Limb (tissue), 2 donors: Measurements from ENCODE around the gene ADAMTS2.
"Not testable (repeated sequence)": the region's sequence is repeated elsewhere in the genome, so short reads cannot be mapped to it uniquely, and the experiment has no call there.

Experiments
- DNase-seq, 2 donors: peaks; one replicate each; pipeline ENCODE4 v3.0.0-alpha.2; 2016; ENCODE audit errors: extremely low spot score in 2 of 2

The ADAMTS2 gene

DNA sequence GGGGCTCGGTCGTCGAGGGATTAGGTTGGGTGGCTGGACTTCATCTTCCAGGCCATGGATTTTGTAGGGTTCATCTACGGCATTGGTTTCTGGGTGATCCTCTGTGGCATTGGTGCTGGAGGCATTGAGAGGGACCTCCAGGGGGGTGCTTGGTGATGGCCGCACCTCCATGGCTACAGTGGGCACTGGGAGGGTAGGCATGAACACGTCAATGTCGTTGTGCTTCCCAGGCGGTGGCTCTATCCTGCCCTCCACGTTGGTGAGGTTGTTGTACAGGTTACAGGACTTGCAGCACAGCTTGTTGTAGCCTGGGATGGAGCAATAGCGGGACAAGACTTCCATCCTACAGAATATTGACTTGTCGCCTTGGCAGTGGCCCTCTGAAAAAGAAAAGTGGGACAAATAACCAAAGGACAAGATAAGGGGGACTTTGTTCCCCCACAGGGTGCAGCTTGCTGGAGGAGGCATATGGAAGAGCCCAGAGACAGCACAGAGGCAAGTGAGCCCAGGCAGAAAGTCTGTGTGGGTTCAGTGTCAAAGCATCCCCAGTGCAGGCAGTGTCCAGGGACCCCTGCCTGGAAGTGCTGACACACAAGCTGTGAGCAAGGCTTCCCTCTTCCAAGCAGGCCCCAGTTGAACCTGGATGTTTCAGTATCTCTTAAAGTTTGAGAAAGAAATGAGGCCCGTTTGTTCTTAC, 231.2 kb downstream of the ADAMTS2 start:
- DNase-seq, result no peak

GRCh38 chr5:179113143-179113530, 232.1 kb downstream of the ADAMTS2 start:
- no peak for DNase-seq

DNA sequence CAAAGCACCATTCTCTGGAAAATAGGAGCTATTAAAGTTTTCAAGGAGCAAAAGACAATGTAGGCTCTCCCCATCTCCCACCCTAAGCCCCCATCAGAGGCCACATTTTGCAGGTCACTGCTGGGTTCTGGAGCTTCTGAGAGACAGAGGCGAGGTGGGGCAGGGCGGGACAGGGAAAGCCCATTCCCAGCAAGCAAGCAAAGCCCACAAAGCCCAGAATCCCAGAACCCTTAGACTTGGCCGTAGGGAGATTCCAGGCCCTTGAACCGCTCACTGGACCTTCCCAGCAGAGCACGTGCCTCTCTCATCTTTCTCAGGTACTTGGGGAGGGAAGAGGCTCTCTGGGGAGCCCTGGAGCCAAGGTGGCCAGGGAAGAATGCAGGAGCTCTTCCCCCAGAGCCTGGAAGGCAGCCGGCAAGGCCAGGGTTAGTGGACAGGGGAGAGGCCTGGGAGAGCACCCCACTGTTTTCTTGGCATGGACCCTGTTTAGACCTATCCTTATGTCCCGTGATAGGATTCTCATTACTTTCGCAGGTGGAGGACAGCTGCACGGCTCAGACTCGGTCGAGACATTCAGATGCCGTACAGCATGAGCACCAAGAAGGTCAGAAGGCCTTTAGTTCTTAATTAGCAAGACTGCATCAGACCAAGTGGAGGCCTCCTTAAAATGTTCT, 232.7 kb downstream of the ADAMTS2 start:
- DNase-seq, result peak in 1 of 2 donors; percentile 3

DNA sequence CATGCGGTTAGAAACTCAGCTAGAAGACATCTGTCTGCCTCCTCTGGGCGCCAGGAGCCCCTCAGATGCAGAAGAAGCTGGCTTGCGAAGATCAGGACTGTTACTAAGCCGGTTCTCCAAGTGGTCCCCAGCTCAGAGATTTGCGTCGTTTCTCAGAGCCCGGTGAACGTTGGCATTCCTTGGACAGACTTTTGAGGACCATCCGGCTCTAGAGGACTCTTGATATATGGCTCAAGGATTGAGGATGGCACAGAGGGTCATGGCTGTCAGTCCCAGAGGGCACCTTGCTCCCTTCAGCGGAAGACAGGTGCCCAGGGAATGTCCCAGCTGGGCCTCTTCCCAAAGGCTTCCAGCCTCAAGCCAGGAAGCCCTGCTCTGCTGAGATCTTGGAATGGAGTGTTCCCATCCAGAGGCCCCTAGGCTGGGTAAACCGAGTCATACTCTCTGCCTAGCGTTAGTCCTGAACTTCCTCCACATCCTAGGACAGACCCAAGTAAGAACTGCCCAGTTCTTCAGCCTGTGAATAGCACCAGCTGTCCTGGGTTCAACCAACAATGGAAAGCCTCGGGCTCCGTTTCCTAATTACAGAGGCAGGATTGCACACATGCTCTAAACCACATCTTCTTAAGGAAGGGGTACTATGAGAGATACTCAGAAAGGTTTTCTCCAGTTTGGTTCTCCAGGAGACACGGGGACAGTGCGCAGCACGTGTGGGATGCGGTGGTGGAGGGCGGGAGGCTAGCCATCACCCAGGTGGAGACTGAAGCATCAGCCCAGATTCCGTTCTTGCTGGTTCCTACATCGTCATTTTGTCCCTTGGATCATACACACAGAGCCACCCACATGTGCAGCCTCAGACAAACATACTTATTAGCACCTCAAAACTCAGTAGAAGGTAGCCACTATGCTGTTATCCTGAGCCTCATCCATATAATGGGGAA, 233.7 kb downstream of the ADAMTS2 start:
- DNase-seq, result no peak

- DNase-seq, result no peak
Measured at GRCh38 chr5:179110528-179110927, 234.7 kb downstream of the ADAMTS2 start.

DNA sequence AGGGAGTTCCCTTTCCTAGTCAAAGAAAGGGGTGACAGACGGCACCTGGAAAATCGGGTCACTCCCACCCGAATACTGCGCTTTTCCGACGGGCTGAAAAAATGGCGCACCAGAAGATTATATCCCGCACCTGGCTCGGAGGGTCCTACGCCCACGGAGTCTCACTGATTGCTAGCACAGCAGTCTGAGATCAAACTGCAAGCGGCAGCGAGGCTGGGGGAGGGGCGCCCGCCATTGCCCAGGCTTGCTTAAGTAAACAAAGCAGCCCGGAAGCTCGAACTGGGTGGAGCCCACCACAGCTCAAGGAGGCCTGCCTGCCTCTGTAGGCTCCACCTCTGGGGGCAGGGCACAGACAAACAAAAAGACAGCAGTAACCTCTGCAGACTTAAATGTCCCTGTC, 244.0 kb downstream of the ADAMTS2 start:
- DNase-seq, result not testable (repeated sequence)

DNA sequence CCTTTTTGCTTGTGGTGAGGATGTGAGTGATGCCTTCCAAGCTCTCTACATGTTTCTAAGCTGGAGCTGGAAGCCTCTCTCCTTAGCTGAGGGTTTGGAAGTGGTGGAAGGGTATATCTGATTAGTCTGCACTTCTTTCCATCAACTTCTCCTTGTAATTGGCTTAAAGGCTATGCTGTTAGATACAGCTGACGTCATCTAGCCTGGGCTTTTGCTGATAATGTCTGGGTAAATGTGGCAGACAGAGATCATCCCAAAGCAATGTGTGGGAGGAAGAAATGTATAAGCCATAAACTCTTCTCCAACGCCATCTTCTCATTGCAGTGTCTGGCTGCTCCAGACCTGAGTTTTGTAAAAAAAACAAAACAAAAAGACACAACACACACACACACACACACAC, 255.8 kb downstream of the ADAMTS2 start:
- no peak for DNase-seq

DNA sequence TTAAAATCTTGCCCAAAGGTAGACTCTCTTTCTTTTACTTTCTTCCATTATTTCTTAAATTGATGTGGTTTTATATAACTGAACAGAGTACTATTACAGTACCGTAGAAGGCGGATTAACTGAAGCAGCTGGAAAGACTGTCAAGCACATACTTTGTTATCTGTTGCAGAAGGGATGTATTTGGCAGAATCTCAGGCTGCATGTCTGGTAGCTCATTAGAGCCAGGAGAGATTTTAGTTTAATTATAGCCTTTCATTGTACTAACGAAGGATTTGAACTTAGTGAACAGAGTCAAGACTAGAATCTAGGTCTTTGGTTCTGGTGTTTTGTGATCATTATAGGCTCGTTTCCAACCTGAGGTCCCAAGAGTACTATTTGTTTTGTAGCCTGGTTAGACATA, 264.5 kb downstream of the ADAMTS2 start:
- DNase-seq, result no peak

- no peak for DNase-seq
Measured at GRCh38 chr5:179079165-179079987, 265.9 kb downstream of the ADAMTS2 start.

DNA sequence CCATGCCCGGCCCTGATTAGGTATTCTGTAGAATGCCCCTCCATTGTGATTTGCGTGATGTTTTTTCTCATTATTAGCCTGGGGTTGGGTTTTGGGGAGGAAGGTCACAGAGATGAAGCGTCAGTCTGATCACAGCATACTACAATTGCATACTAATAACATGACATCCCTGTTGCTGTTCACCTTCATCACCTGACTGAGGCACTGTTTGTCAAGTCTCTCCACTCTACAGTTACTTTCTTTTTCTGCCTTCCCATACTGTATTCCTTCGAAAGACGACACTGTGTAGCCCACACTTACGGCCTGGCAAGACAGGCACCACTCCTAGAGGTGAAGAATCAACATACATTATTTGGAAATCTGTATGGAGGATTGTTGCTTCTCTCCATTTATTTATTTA, 279.6 kb downstream of the ADAMTS2 start:
- no peak for DNase-seq

DNA sequence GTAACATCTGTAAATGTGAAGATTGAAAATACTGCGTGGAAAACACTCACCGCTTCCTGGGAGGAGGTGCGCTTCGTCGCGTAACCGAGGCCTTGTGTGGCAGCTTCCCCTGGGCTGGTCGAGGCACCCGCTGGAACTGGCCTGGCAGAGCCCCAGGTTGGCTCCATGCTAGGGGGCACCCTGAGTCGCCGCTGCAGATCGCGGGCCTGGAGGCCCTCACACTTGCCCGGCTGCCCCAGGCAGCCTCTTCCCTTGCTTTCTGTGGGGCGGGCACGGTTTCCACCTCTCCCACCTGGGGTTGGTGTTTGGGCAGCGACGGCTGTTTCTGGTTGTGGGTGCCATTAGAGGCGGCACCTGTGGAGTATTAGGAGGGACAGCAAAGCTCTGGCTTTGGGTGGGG, 284.2 kb downstream of the ADAMTS2 start:
- DNase-seq, result peak in 1 of 2 donors; percentile 30
